Right lobe of liver (tissue), 4 donors: ENCODE data around the gene SLX4IP.

Experiments
- CTCF ChIP-seq, 4 donors: fragments of 200-600 bp in 3 of 4; fragments of 450-650 bp in 1 of 4; IDR thresholded peaks; one replicate each; pipeline versions ENCODE4 v1.5.1 to v1.8.0; 2016 to 2022; ENCODE audit warnings: antibody characterized with exemption in 4 of 4, mild to moderate bottlenecking in 2 of 4
- POLR2A ChIP-seq: fragments of 450-650 bp; IDR thresholded peaks from one replicate; pipeline ENCODE4 v1.6.1; 2017; ENCODE audit warnings: antibody characterized with exemption, mild to moderate bottlenecking
- donor health status: DM: no; HTN: no; CAD: no.
- donor health status: DM: no; HTN: no; CAD: no.
- donor health status: DM: no; HTN: yes; CAD: no.

GRCh38 chr20:10531848-10532247 is 96.7 kb downstream of the SLX4IP start:
- TF ChIP-seq CTCF (IDR thresholded peaks at IDR 0.05) (no peak), POLR2A (no peak)
